ENCODE measurements around the gene TRAPPC2.

- TF ChIP-seq EP300 (IDR thresholded peaks at IDR 0.05) (no peak), POLR2AphosphoS5 (IDR thresholded peaks at IDR 0.05) (no peak), CTCF (IDR thresholded peaks at IDR 0.05) (no peak)
Measured at GRCh38 chrX:13750812-13751211, 16.4 kb upstream of the TRAPPC2 start.
